GM12892 (cell line): ENCODE measurements around the gene HMGXB3.

Experiments
- POLR2A ChIP-seq: IDR thresholded peaks from 2 replicates; pipeline ENCODE4 v1.6.1; 2011; ENCODE audit warnings: low read depth, low read length, control low read depth
- TAF1 ChIP-seq: IDR thresholded peaks from 2 replicates; pipeline ENCODE4 v1.6.1; 2011; ENCODE audit warnings: low read depth, mild to moderate bottlenecking, control low read depth, low read length, borderline replicate concordance

DNA sequence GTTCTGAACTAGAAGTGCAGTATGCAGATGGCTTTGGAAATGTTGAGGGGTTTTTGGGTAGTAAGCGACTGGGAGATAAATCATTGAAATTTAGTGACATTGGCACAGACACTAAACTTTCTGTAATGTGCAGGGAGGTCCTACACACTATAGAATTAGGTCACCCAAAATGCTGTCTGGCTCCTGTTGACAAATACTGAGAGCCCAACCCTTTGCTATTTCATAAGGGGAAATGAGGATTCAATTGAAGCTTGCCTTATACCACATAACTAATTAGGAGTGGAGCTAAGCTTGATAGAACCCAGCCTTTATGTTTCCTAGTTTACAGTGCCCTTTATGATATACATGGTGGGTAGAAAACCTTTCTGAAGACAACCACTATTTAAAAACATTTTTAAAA lies 22.6 kb downstream of the HMGXB3 start:
- TF ChIP-seq POLR2A (no peak), TAF1 (no peak)
